WTC11 (cell line): ENCODE data around the gene SERPINA9.

Experiments
- CREB1 ChIP-seq: sonication (generic); formaldehyde crosslinking; IDR thresholded peaks from 2 replicates; pipeline ENCODE4 v1.8.0; 2023; ENCODE audit warnings: mild to moderate bottlenecking, missing genetic modification reagents
- CTCF ChIP-seq: fragments of 200-600 bp; IDR thresholded peaks from 2 replicates; pipeline ENCODE4 v1.8.0; 2022; ENCODE audit warnings: antibody characterized with exemption
- IRF1 ChIP-seq: sonication (generic); formaldehyde crosslinking; IDR thresholded peaks from 2 replicates; pipeline ENCODE4 v1.8.0; 2023; ENCODE audit warnings: missing genetic modification reagents
- MAX ChIP-seq: sonication (generic); formaldehyde crosslinking; IDR thresholded peaks from 2 replicates; pipeline ENCODE4 v1.8.0; 2022; ENCODE audit warnings: mild to moderate bottlenecking, missing genetic modification reagents
- ZNF138 ChIP-seq: sonication (generic); formaldehyde crosslinking; conservative IDR thresholded peaks from 2 replicates; pipeline ENCODE4 v1.8.1; 2022; ENCODE audit warnings: mild to moderate bottlenecking, moderate library complexity, missing genetic modification reagents

- TF ChIP-seq CREB1 (CRISPR knock-in tag) (no peak), ZNF138 (CRISPR knock-in tag) (no peak), MAX (no peak), CTCF (no peak), IRF1 (CRISPR knock-in tag) (no peak)
These were observed 20.1 kb downstream of the SERPINA9 start for GRCh38 chr14:94455928-94456327.
